DOHH2 (cell line): ENCODE data around the gene RBFOX2.
A peak's percentile ranks its signal among the peaks of the same experiment; 100 is the strongest.

Experiments used
- H3F3A ChIP-seq: fragments of 200-600 bp; sonication (generic), shearing (Covaris generic); 2 replicates; pipeline ENCODE4 v1.6.0; 2016; ENCODE audit warnings: antibody characterized with exemption, mild to moderate bottlenecking; ENCODE audit not compliant: control insufficient read depth, insufficient read depth
- H3K27ac ChIP-seq: fragments of 200-600 bp; sonication (generic); 2 replicates; pipeline ENCODE4 v1.5.1; 2014; ENCODE audit warnings: low read depth, mild to moderate bottlenecking, low read length, moderate library complexity
- H3K27me3 ChIP-seq: fragments of 200-600 bp; sonication (generic); 2 replicates; pipeline ENCODE4 v1.6.1; 2014; ENCODE audit warnings: mild to moderate bottlenecking, low read length, mixed read lengths; ENCODE audit not compliant: control insufficient read depth
- H3K36me3 ChIP-seq: fragments of 200-600 bp; sonication (generic); 2 replicates; pipeline ENCODE4 v1.6.1; 2014; ENCODE audit warnings: mild to moderate bottlenecking, low read length, moderate library complexity, mixed read lengths; ENCODE audit not compliant: control insufficient read depth
- H3K4me1 ChIP-seq: fragments of 200-600 bp; sonication (generic); 2 replicates; pipeline ENCODE4 v1.6.1; 2014; ENCODE audit warnings: mild to moderate bottlenecking, low read length, mixed read lengths; ENCODE audit not compliant: control insufficient read depth
- H3K4me2 ChIP-seq: fragments of 200-600 bp; sonication (generic); 2 replicates; pipeline ENCODE4 v1.6.0; 2014; ENCODE audit warnings: mild to moderate bottlenecking, low read length, moderate library complexity
- H3K4me3 ChIP-seq: fragments of 200-600 bp; sonication (generic); 2 replicates; pipeline ENCODE4 v1.5.1; 2014; ENCODE audit warnings: mild to moderate bottlenecking, low read length, mixed read lengths
- H3K79me2 ChIP-seq: fragments of 200-600 bp; sonication (generic); 2 replicates; pipeline ENCODE4 v1.6.1; 2014; ENCODE audit warnings: mild to moderate bottlenecking, low read length, mixed read lengths; ENCODE audit not compliant: control insufficient read depth
- H3K9me2 ChIP-seq: fragments of 200-600 bp; sonication (generic); replicated peaks from 2 replicates; pipeline ENCODE4 v1.6.1; 2014; ENCODE audit warnings: mild to moderate bottlenecking, low read length, mixed read lengths; ENCODE audit not compliant: control insufficient read depth
- H3K9me3 ChIP-seq: fragments of 200-600 bp; sonication (generic); 2 replicates; pipeline ENCODE4 v1.6.1; 2014; ENCODE audit warnings: antibody characterized with exemption, low read length, mixed read lengths; ENCODE audit not compliant: control insufficient read depth, insufficient read depth
- H4K20me1 ChIP-seq: fragments of 200-600 bp; sonication (generic); 2 replicates; pipeline ENCODE4 v1.6.0; 2014; ENCODE audit warnings: low read depth, mild to moderate bottlenecking, antibody characterized with exemption, low read length, moderate library complexity; ENCODE audit not compliant: control insufficient read depth, insufficient read depth
- EZH2phosphoT487 ChIP-seq: fragments of 200-600 bp; sonication (generic); IDR thresholded peaks from 2 replicates; pipeline ENCODE4 v1.6.1; 2017; ENCODE audit warnings: borderline replicate concordance, mild to moderate bottlenecking, antibody characterized with exemption, low read length, moderate library complexity, mixed read lengths
- TF ChIP-seq, protein P1 (sequence below): fragments of 200-600 bp; sonication (generic); IDR thresholded peaks from one replicate; pipeline ENCODE4 v1.5.1; 2014; ENCODE audit warnings: antibody characterized with exemption, mild to moderate bottlenecking, low read depth, low read length; ENCODE audit not compliant: poor library complexity, severe bottlenecking

RBFOX2 gene

DNA sequence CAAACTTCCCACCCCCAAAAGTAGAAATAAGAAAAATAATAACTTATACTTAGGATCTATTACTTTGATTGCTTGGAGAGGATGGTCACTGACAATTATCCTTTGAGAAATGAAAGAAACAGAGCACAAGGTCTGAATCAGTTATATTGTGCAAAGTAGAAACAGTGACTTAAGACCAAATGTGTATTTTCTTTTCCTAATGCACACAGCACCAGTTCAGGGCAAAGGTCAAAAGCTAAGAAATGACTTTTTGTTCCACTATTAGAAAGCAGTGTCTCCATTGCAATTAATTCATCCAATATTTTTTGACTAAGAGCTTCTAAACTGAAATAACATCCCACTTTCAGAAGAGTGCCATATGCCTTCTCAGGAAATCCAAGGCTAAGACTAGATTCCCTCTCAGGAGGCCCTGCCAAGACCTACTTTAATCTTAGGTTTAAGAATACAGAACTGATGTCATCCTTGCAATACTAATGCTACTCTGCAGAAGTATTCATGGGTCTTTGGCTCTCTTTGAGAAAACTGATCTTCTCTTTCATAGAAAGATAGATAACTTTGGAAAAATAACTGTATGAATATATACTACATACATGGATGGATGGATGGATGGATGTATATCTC is 164.0 kb downstream of the RBFOX2 start:
- H4K20me1 ChIP-seq, result no peaks in the 10 kb centered on the region
- peaks cover 4% of the 10 kb centered on the region; the same call in 1 of the 2 replicates for H3K9me3 ChIP-seq
- H3K4me1 ChIP-seq, result peaks cover 99% of the 10 kb centered on the region
- H3K4me3 ChIP-seq, result no peak overlapping the region
- TF ChIP-seq, protein P1, sequence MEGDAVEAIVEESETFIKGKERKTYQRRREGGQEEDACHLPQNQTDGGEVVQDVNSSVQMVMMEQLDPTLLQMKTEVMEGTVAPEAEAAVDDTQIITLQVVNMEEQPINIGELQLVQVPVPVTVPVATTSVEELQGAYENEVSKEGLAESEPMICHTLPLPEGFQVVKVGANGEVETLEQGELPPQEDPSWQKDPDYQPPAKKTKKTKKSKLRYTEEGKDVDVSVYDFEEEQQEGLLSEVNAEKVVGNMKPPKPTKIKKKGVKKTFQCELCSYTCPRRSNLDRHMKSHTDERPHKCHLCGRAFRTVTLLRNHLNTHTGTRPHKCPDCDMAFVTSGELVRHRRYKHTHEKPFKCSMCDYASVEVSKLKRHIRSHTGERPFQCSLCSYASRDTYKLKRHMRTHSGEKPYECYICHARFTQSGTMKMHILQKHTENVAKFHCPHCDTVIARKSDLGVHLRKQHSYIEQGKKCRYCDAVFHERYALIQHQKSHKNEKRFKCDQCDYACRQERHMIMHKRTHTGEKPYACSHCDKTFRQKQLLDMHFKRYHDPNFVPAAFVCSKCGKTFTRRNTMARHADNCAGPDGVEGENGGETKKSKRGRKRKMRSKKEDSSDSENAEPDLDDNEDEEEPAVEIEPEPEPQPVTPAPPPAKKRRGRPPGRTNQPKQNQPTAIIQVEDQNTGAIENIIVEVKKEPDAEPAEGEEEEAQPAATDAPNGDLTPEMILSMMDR, result no peak
- no peak for TF ChIP-seq EZH2phosphoT487
- peaks cover 23% of the 10 kb centered on the region for H3F3A ChIP-seq
- peaks cover 16% of the 10 kb centered on the region for H3K36me3 ChIP-seq
- no peaks in the 10 kb centered on the region for H3K27me3 ChIP-seq
- peaks cover 91% of the 10 kb centered on the region for H3K79me2 ChIP-seq
- peak overlapping the region; percentile 29 for H3K4me2 ChIP-seq
- H3K9me2 ChIP-seq, result no peaks in the 10 kb centered on the region
- peak overlapping the region; percentile 96 for H3K27ac ChIP-seq

DNA sequence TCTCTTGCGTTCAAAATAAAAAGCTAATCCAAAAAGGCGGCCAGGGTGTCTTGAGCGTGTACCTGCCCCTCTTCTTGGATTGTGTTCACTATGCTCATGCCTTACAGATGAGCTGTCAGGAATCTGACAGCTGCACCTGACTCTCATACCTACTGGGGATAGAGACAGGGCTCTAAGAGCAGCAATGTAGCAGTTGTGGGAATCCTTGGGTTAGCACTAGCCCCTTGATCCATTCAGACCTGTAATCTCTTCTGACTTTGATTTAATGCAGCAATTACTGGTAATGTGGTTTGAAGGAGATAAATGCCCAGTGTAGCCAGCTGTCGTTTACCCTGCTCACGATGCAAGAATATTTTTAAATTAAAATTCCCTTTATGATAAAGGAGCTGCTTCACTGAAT is 165.2 kb downstream of the RBFOX2 start:
- Histone ChIP-seq H3K79me2 (peaks cover 91% of the 10 kb centered on the region), H3K36me3 (peaks cover 21% of the 10 kb centered on the region), H3K4me2 (peak overlapping the region; percentile 29)

DNA sequence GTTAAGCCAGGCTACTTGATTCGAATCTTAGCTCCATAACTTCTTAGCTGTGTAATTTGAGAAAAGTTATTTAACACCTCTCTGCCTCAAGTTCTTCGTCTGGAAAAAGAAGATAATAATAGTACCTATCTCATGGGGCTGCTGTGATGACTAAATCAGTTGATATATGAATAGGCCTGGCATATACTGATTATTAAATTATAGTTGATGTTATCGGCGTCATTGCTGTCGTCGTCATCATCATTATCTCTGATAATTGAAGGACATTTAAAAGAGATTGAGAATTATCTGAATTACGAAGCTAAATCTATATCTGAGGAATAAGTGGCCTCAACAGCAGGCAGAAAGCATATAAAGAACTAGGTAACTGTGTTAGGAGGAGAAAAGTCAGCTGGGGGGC is 165.9 kb downstream of the RBFOX2 start:
- Histone ChIP-seq H3K36me3 (peaks cover 21% of the 10 kb centered on the region), H3K4me2 (peak overlapping the region; percentile 70), H3K4me1 (peaks cover 99% of the 10 kb centered on the region), H3K4me3 (peak overlapping the region; percentile 66), H4K20me1 (no peaks in the 10 kb centered on the region), H3K27me3 (no peaks in the 10 kb centered on the region), H3K9me2 (no peaks in the 10 kb centered on the region), H3K79me2 (peaks cover 91% of the 10 kb centered on the region), H3F3A (peaks cover 26% of the 10 kb centered on the region), H3K27ac (peak overlapping the region; percentile 96), H3K9me3 (peaks cover 4% of the 10 kb centered on the region; the same call in 1 of the 2 replicates)
- no peak for TF ChIP-seq EZH2phosphoT487
- TF ChIP-seq, protein P1, result no peak

More for the DNA sequence above, 165.2 kb downstream of the RBFOX2 start:
- no peak for TF ChIP-seq EZH2phosphoT487
- TF ChIP-seq, protein P1, result no peak
- Histone ChIP-seq H3F3A (peaks cover 22% of the 10 kb centered on the region), H3K4me3 (no peak overlapping the region), H4K20me1 (no peaks in the 10 kb centered on the region), H3K27ac (peak overlapping the region; percentile 96), H3K4me1 (peaks cover 99% of the 10 kb centered on the region), H3K9me2 (no peaks in the 10 kb centered on the region), H3K27me3 (no peaks in the 10 kb centered on the region), H3K9me3 (peaks cover 4% of the 10 kb centered on the region; the same call in 1 of the 2 replicates)
